K562 (cell line): Measurements from ENCODE around the gene ACO2.

Source experiments
- ELF1 ChIP-seq: fragments of 200-800 bp; sonication (Bioruptor generic); IDR thresholded peaks from 2 replicates; pipeline ENCODE4 v1.6.1; 2016; ENCODE audit warnings: missing genetic modification characterization, missing compliant biosample characterization
- EZH2 ChIP-seq: IDR thresholded peaks from 2 replicates; pipeline ENCODE4 v1.6.1; 2012; ENCODE audit warnings: low read depth, mild to moderate bottlenecking, inconsistent platforms, low read length, borderline replicate concordance
- MXI1 ChIP-seq: IDR thresholded peaks from 2 replicates; pipeline ENCODE4 v1.6.1; 2011; ENCODE audit warnings: low read depth, mild to moderate bottlenecking, improper control_type of control experiment, low read length
- NR2C2 ChIP-seq, 2 experiments: fragments of 200-800 bp in 1 of 2; sonication (Bioruptor generic) in 1 of 2; sonication (generic) in 1 of 2; formaldehyde crosslinking in 1 of 2; IDR thresholded peaks; 2 replicates each; pipeline versions ENCODE4 v1.6.1 to v1.8.0; 2016 to 2022; ENCODE audit warnings: mild to moderate bottlenecking in 1 of 2, missing compliant biosample characterization in 1 of 2, missing genetic modification characterization in 1 of 2, missing genetic modification reagents in 1 of 2
- RCOR1 ChIP-seq, 2 experiments: IDR thresholded peaks; 2 replicates each; pipeline ENCODE4 v1.6.1; 2012; ENCODE audit warnings: low read depth in 2 of 2, low read length in 2 of 2, borderline replicate concordance in 1 of 2, improper control_type of control experiment in 1 of 2
- RFX5 ChIP-seq: IDR thresholded peaks from 2 replicates; pipeline ENCODE4 v1.6.1; 2011; ENCODE audit warnings: low read depth, mild to moderate bottlenecking, improper control_type of control experiment, low read length
- SREBF1 ChIP-seq: fragments of 150-350 bp; IDR thresholded peaks from 2 replicates; pipeline ENCODE4 v1.6.1; 2014; ENCODE audit warnings: antibody characterized with exemption, low read depth, low read length, borderline replicate concordance
- TAF1 ChIP-seq: IDR thresholded peaks from 2 replicates; pipeline ENCODE4 v1.6.1; 2011; ENCODE audit warnings: mild to moderate bottlenecking, low read length, moderate library complexity; ENCODE audit not compliant: insufficient read depth, control insufficient read depth, severe bottlenecking; ENCODE audit errors: extremely low read depth
- ZNF121 ChIP-seq: sonication (generic); formaldehyde crosslinking; conservative IDR thresholded peaks from 2 replicates; pipeline ENCODE4 v1.8.0; 2022; ENCODE audit warnings: missing genetic modification reagents
- ZNF589 ChIP-seq: fragments of 200-800 bp; sonication (Bioruptor generic); IDR thresholded peaks from 2 replicates; pipeline ENCODE4 v1.6.1; 2016; ENCODE audit warnings: low read depth, missing genetic modification characterization, missing compliant biosample characterization
- ZNF644 ChIP-seq: fragments of 200-800 bp; sonication (Bioruptor generic); IDR thresholded peaks from 2 replicates; pipeline ENCODE4 v1.6.1; 2016; ENCODE audit warnings: low read depth, missing genetic modification characterization, missing compliant biosample characterization
- TF ChIP-seq, protein P1 (sequence below), 3 experiments: IDR thresholded peaks in 2 of 3; conservative IDR thresholded peaks in 1 of 3; 2 replicates each; pipeline ENCODE4 v1.5.1; 2011 to 2012; ENCODE audit warnings: low read length in 3 of 3, mild to moderate bottlenecking in 3 of 3, control low read depth in 2 of 3, improper control_type of control experiment in 1 of 3, inconsistent platforms in 1 of 3, low read depth in 1 of 3, mixed read lengths in 1 of 3, moderate library complexity in 1 of 3; ENCODE audit not compliant: insufficient read depth in 2 of 3
- TF ChIP-seq, protein P2 (sequence below): sonication (generic); formaldehyde crosslinking; IDR thresholded peaks from 2 replicates; pipeline ENCODE4 v1.8.1; 2023; ENCODE audit warnings: mild to moderate bottlenecking, missing genetic modification reagents
- TF ChIP-seq, protein P3 (sequence below): fragments of 250-450 bp; sonication (Bioruptor Pico); IDR thresholded peaks from 2 replicates; pipeline ENCODE4 v1.8.0; 2022; ENCODE audit warnings: moderate library complexity, mild to moderate bottlenecking, inconsistent platforms

DNA sequence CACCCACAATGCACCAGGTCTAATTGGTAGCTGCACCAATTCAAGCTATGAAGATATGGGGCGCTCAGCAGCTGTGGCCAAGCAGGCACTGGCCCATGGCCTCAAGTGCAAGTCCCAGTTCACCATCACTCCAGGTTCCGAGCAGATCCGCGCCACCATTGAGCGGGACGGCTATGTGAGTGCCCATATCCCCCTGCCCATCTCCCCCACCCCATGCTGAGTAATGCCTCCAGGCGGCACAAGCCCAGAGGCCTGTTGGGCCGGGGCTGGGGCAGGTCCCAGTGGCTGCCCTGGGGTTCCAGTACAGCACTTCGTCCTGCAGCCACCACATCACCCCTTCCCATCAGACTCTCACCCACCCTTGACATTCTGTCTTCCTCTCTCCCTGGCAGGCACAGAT lies 53.9 kb downstream of the ACO2 start:
- TF ChIP-seq RFX5, result no peak
- TF ChIP-seq ZNF589 (CRISPR knock-in tag), result no peak
- TF ChIP-seq, protein P1, sequence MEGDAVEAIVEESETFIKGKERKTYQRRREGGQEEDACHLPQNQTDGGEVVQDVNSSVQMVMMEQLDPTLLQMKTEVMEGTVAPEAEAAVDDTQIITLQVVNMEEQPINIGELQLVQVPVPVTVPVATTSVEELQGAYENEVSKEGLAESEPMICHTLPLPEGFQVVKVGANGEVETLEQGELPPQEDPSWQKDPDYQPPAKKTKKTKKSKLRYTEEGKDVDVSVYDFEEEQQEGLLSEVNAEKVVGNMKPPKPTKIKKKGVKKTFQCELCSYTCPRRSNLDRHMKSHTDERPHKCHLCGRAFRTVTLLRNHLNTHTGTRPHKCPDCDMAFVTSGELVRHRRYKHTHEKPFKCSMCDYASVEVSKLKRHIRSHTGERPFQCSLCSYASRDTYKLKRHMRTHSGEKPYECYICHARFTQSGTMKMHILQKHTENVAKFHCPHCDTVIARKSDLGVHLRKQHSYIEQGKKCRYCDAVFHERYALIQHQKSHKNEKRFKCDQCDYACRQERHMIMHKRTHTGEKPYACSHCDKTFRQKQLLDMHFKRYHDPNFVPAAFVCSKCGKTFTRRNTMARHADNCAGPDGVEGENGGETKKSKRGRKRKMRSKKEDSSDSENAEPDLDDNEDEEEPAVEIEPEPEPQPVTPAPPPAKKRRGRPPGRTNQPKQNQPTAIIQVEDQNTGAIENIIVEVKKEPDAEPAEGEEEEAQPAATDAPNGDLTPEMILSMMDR (IDR thresholded peaks at IDR 0.05 in 2 of 3, conservative IDR thresholded peaks at IDR 0.05 in 1 of 3; ENCODE audit: insufficient read depth in 2 of 3, low read depth in 1 of 3, low read length in 3 of 3), result no peak
- no peak for TF ChIP-seq MXI1
- TF ChIP-seq TAF1, result no peak
- TF ChIP-seq ELF1 (tag), result no peak
- TF ChIP-seq, protein P2, sequence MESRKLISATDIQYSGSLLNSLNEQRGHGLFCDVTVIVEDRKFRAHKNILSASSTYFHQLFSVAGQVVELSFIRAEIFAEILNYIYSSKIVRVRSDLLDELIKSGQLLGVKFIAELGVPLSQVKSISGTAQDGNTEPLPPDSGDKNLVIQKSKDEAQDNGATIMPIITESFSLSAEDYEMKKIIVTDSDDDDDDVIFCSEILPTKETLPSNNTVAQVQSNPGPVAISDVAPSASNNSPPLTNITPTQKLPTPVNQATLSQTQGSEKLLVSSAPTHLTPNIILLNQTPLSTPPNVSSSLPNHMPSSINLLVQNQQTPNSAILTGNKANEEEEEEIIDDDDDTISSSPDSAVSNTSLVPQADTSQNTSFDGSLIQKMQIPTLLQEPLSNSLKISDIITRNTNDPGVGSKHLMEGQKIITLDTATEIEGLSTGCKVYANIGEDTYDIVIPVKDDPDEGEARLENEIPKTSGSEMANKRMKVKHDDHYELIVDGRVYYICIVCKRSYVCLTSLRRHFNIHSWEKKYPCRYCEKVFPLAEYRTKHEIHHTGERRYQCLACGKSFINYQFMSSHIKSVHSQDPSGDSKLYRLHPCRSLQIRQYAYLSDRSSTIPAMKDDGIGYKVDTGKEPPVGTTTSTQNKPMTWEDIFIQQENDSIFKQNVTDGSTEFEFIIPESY (CRISPR knock-in tag), result no peak
- TF ChIP-seq RCOR1 (IDR thresholded peaks at IDR 0.05; ENCODE audit: borderline replicate concordance in 1 of 2, low read depth in 2 of 2, low read length in 2 of 2), result no peak
- no peak for TF ChIP-seq ZNF121 (CRISPR knock-in tag)
- TF ChIP-seq SREBF1, result no peak
- TF ChIP-seq EZH2, result no peak
- TF ChIP-seq, protein P3, sequence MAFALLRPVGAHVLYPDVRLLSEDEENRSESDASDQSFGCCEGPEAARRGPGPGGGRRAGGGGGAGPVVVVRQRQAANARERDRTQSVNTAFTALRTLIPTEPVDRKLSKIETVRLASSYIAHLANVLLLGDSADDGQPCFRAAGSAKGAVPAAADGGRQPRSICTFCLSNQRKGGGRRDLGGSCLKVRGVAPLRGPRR (CRISPR knock-in tag), result no peak
- TF ChIP-seq ZNF644 (tag), result no peak
- TF ChIP-seq NR2C2 (CRISPR knock-in tag; IDR thresholded peaks at IDR 0.05), result no peak
- TF ChIP-seq NR2C2 (tag; IDR thresholded peaks at IDR 0.05), result no peak
